ENCODE data around the gene PUS7. TPM values are rescaled to one million over a fixed set of nuclear protein-coding genes. Genes with fewer than 3 reads are reported as not detected.

Gene PUS7
- total and polyA plus RNA-seq, 2 of the 8 experiments (the other 6 are each of a cell fraction or from before 2014, with no cell fraction given): 18.9 to 65.2 TPM

- Histone ChIP-seq H2AK5ac (ENCODE audit: low read depth, low read length) (no peak overlapping the region), H3K4me2 (ENCODE audit: insufficient read depth in 1 of 2, low read depth in 2 of 2, low read length in 2 of 2) (no peak overlapping the region), H3K18ac (ENCODE audit: extremely low read depth, low read length) (no peak overlapping the region), H3K9ac (replicated peaks in 1 of 4; ENCODE audit: extremely low read depth in 1 of 4, low read depth in 3 of 4, low read length in 3 of 4) (no peak overlapping the region), H4K91ac (replicated peaks; ENCODE audit: insufficient read length, low read length) (no peak overlapping the region), H3K14ac (ENCODE audit: insufficient read length) (no peak overlapping the region), H3K36me3 (ENCODE audit: control insufficient read depth in 2 of 4, insufficient read depth in 4 of 4, low read length in 3 of 4) (peaks cover 5 to 40% (median 22%) of the 10 kb centered on the region in 4 experiments; a peak in 6 of 8 replicates), H4K20me1 (replicated peaks in 1 of 2; ENCODE audit: control insufficient read depth in 1 of 2, insufficient read depth in 2 of 2, low read length in 2 of 2) (no peaks in the 10 kb centered on the region), H2AFZ (ENCODE audit: low read length) (no peak overlapping the region), H2BK120ac (replicated peaks; ENCODE audit: low read depth, low read length) (no peak overlapping the region), H2BK15ac (ENCODE audit: low read length) (no peak overlapping the region), H2BK12ac (ENCODE audit: low read depth, low read length) (no peak overlapping the region), H2BK5ac (ENCODE audit: low read depth, low read length) (no peak overlapping the region), H3K27me3 (replicated peaks in 1 of 4; ENCODE audit: control insufficient read depth in 3 of 4, extremely low read depth in 1 of 4, insufficient read depth in 3 of 4, low read length in 3 of 4) (no peaks in the 10 kb centered on the region), H3K4me3 (ENCODE audit: extremely low read depth in 1 of 4, insufficient read depth in 2 of 4, low read depth in 3 of 4, low read length in 4 of 4) (no peak overlapping the region), H3K79me1 (ENCODE audit: low read depth, low read length) (no peaks in the 10 kb centered on the region; the same call in 1 of the 2 replicates), H4K8ac (ENCODE audit: extremely low read depth, insufficient read depth, low read length) (no peak overlapping the region), H3K23me2 (ENCODE audit: low read depth, low read length) (no peaks in the 10 kb centered on the region), H3K27ac (ENCODE audit: low read depth, low read length) (no peak overlapping the region), H3K23ac (ENCODE audit: insufficient read length) (no peak overlapping the region), H3K56ac (replicated peaks; ENCODE audit: insufficient read length, low read depth, low read length) (no peak overlapping the region), H4K5ac (ENCODE audit: insufficient read length, low read depth, low read length) (no peak overlapping the region), H3K79me2 (ENCODE audit: control insufficient read depth in 1 of 2, insufficient read depth in 2 of 2, low read length in 2 of 2) (no peaks in the 10 kb centered on the region), H2BK20ac (ENCODE audit: low read length) (no peak overlapping the region), H3K9me3 (ENCODE audit: insufficient read depth in 2 of 2, low read depth in 1 of 2, low read length in 1 of 2) (no peaks in the 10 kb centered on the region), H3K4me1 (replicated peaks in 1 of 4; ENCODE audit: control insufficient read depth in 3 of 4, insufficient read depth in 4 of 4, low read length in 3 of 4) (no peaks in the 10 kb centered on the region), H3K4ac (replicated peaks; ENCODE audit: insufficient read length, low read depth, low read length) (no peak overlapping the region)
- DNase-seq (ENCODE audit: low read depth in 1 of 2, low spot score in 2 of 2) (peak in 1 of 2 experiments; percentile 32), FAIRE-seq (no peak)
- ChIA-PET POLR2A (ENCODE audit: partially characterized antibody) (no interaction called here), CTCF (ENCODE audit: partially characterized antibody) (interaction anchor here (0.7 to 1.4 kb wide), 5 partner anchors 26 to 1997 kb away, joined by 3 to 4 read pairs (median 3); partner anchors contain the start of gene RINT1)
- WGBS, 2 experiments (ENCODE audit: extremely low coverage in 1 of 2, insufficient coverage in 1 of 2, insufficient read length in 1 of 2, insufficient replicate concordance in 2 of 2, low coverage in 1 of 2, low lambda C conversion rate in 2 of 2, missing lambda C conversion rate in 1 of 2): 92% methylated on average over 6 of the region's 6 CpGs; no CpG with 5 or more reads in 1 of the 2 experiments
- TF ChIP-seq RAD21 (IDR thresholded peaks at IDR 0.05 in 1 of 2, conservative IDR thresholded peaks at IDR 0.05 in 1 of 2; ENCODE audit: low read depth in 2 of 2, low read length in 2 of 2) (peak; percentile 34 to 41; a peak in 3 of 4 replicates), CHD2 (IDR thresholded peaks at IDR 0.05; ENCODE audit: low read length) (no peak)
These were observed 34.2 kb downstream of the PUS7 start for GRCh38 chr7:105487579-105488571.
